ENCODE results near the gene KCTD15.

The KCTD15 gene, protein sequence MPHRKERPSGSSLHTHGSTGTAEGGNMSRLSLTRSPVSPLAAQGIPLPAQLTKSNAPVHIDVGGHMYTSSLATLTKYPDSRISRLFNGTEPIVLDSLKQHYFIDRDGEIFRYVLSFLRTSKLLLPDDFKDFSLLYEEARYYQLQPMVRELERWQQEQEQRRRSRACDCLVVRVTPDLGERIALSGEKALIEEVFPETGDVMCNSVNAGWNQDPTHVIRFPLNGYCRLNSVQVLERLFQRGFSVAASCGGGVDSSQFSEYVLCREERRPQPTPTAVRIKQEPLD

GRCh38 chr19:33796164-33796875 is at the start of gene KCTD15:
TSS of gene KCTD15 (plus strand) at chr19:33796870. CDS start at chr19:33800455, 3,585 bp downstream.
- DNase-seq (ENCODE audit: low read depth in 2 of 2), result peak in 1 of 2 donors; percentile 22

DNA sequence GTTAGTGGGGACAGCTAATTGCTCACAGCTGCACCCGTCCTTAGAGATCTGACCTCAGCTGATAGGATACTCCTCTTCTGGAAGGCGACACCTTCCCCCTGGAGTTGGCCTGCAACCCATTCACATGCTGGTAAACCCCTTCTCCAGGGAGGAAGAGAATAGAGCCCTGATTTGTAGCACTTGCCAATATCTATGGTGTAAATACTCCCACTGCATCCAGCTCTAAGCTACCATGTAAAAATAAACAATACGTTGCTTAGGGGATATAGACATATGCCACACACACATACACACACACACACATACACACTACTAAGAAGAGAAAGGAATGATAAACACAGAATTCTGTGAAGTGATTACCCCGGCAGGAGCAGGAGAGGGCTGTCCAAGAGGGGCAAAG is 49.4 kb upstream of the KCTD15 start:
- no peak for DNase-seq (ENCODE audit: low read depth in 2 of 2)

DNA sequence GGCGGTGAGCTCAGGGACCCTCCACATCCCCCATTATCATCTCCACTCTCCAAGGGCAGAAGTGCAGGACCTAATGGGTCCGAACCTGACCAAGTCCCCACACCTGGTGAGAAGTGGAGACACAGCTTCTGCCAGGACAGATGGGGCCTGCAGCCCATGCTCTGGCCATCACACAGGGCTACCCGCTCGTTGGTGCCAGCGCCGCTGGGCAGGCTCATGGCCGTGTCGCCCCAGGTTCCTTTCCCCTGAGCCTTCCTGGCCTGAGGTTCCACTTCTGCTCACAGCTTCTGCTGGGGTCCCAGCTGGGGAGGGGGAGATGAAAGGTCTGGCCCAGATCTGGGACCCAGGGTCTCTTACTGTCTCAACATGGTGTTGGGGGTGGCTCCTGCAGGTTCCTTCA is 48.4 kb upstream of the KCTD15 start:
- no peak for DNase-seq (ENCODE audit: low read depth in 2 of 2)

- DNase-seq (ENCODE audit: low read depth in 2 of 2), result no peak
These were observed 47.7 kb upstream of the KCTD15 start for GRCh38 chr19:33749016-33749415.

DNA sequence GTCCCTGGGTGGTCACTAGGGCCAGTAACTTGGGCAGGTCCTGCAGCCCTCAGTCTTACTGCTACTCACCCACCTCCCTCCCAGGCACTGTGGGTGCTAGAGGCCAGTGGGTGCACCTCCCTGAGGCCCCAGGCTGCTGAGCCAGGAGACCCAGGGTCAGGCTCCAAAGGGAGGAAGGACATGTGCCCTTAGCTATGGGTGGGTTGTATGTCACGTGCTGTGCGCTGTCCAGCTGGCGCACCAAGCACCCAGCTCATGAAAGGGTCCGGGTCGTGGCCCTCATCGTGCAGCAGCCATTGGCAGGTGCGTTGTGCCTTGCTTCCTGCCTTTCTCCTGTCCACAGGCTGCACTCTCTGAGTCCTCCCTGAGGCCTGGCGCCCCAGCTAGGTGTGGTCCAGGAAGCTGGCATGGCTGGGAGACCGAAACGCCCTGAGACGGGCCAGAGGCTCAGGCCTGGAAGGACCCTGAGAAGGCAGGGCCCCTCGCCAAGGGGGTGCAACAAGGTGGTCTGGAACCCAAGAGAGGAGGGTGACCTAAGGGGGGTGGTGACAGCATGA is 47.0 kb upstream of the KCTD15 start:
- DNase-seq (ENCODE audit: low read depth in 2 of 2), result no peak

GRCh38 chr19:33750587-33751435 is 45.9 kb upstream of the KCTD15 start:
- DNase-seq (ENCODE audit: low read depth in 2 of 2), result no peak

DNA sequence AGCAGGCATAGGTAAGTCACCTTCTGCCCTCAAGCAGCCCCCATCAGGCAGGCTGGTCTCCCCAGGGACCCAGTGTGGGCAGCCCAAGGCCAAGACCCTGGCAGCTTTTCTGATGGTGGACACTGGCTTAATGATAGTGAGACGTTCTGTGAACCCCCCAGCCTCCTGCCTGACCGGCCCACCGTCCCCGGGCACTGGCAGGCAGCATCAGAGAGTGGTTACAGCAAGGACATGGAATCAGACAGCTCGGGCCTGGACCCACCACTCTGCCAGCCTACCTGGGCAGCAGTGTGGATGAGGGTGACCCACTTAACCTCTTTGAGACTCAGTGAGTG is 45.3 kb upstream of the KCTD15 start:
- no peak for DNase-seq (ENCODE audit: low read depth in 2 of 2)

GRCh38 chr19:33752018-33752800 is 44.5 kb upstream of the KCTD15 start:
- no peak for DNase-seq (ENCODE audit: low read depth in 2 of 2)

- DNase-seq (ENCODE audit: low read depth in 2 of 2), result no peak
These were observed 43.7 kb upstream of the KCTD15 start for GRCh38 chr19:33752945-33753344.

DNA sequence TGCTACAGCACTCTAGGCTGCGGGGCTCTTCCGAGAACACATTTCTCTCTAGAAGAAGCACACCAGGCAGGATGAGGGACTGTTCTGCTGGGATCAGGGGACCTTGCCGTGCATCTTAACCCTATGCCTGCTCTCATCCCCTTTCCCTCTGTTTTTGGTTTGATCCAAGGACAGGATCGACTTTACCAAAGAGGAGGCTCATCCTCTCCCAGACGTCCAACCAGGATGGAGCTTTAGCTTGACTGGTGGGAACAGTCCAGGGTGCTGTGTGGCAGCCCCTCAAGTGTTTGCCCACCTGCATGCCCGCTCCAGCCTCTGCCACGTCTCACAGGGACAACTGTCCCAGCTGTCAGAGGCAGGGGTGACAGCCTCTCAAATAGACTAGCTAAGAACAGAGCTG is 42.3 kb upstream of the KCTD15 start:
- DNase-seq (ENCODE audit: low read depth in 2 of 2), result no peak

- no peak for DNase-seq (ENCODE audit: low read depth in 2 of 2)
These were observed 41.3 kb upstream of the KCTD15 start for GRCh38 chr19:33755099-33756035.

- no peak for DNase-seq (ENCODE audit: low read depth in 2 of 2)
These were observed 40.5 kb upstream of the KCTD15 start for GRCh38 chr19:33756177-33756576.

DNA sequence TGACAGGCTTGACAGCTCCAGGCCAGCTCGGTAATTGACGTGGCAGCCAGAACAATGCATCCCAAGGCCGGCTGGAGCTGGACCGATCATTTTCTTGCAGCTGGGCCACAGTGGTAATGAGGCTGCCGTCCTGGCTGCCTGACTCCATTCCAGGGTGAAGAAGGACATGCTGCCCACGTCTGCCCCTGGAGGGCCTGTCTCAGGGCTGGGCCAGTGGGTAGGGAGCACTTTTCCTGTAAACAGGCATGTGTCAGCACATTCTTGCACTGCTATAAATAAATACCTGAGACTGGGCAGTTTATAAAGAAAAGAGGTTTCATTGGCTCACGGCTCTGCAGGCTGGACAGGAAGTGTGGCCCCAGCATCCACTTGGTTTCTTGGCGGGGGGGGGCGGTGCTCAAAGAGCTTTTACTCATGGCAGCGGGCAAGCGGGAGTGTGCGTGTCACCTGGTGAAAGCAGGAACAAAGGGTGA is 38.1 kb upstream of the KCTD15 start:
- DNase-seq (ENCODE audit: low read depth in 2 of 2), result no peak

GRCh38 chr19:33759356-33759755 is 37.3 kb upstream of the KCTD15 start:
- no peak for DNase-seq (ENCODE audit: low read depth in 2 of 2)

- no peak for DNase-seq (ENCODE audit: low read depth in 2 of 2)
These were observed 32.9 kb upstream of the KCTD15 start for GRCh38 chr19:33763633-33764371.

DNA sequence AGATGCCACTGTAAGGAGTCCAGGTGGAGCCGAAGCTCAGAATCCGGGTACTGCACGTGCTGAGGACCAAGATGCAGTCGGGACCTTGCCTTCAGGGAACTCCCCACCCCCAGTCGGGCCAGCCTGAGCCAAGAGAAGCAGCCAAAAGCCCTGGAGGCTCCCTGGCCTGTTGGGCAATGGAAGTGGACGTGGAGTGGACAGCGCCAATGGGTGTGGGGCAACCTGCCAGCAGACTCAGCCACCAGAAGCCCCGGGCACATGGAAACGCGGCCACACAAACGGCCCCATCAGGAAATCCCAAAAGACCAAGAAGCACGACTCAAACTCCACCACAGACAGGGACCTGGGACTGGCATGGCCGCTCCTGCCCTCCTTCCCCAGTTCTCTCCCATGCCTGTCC is 30.0 kb upstream of the KCTD15 start:
- no peak for DNase-seq (ENCODE audit: low read depth in 2 of 2)

GRCh38 chr19:33767898-33768413 is 28.7 kb upstream of the KCTD15 start:
- DNase-seq (ENCODE audit: low read depth in 2 of 2), result no peak

- no peak for DNase-seq (ENCODE audit: low read depth in 2 of 2)
These were observed 27.5 kb upstream of the KCTD15 start for GRCh38 chr19:33769208-33769607.

DNA sequence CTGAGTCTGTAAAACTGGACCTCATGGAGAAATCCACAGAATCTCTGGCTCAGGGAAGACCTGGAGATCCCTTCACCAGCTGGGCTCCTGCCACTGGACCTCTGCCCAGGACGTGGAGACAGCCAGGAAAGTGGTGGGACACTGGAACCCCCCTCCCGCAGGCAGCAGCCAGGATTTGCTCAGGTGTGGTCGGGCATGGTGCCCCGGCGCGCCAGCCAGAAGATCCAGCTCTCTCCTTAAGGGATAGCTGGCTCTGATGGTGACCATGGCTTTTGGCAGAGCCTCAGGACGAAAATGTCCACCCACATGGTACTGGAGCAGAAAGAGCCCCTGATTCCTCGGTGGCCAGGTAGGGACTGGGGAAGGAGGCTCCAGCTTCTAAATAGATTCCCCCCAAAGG is 26.6 kb upstream of the KCTD15 start:
- DNase-seq (ENCODE audit: low read depth in 2 of 2), result no peak

Data from stimulated activated CD4-positive, alpha-beta T cell treated with anti-CD3 and anti-CD28 coated beads, Interleukin-15, amount 100 ng/mL, for 48 hours (primary cell).